Fibroblast of pulmonary artery (primary cell): ENCODE measurements around the gene PSME3IP1.

Experiments
- DNase-seq: peaks from one replicate; pipeline ENCODE4 v3.0.0-alpha.2; 2010; ENCODE audit warnings: low read depth
- H3K4me3 ChIP-seq: replicated peaks from 2 replicates; pipeline ENCODE4 v1.5.1; 2011; ENCODE audit warnings: low read depth, mild to moderate bottlenecking, control low read depth, low read length, moderate library complexity
- TF ChIP-seq, protein P1 (sequence below): IDR thresholded peaks from 2 replicates; pipeline ENCODE4 v1.5.1; 2011; ENCODE audit warnings: mild to moderate bottlenecking, control low read depth, low read length, inconsistent platforms; ENCODE audit errors: missing control alignments

Gene PSME3IP1, protein sequence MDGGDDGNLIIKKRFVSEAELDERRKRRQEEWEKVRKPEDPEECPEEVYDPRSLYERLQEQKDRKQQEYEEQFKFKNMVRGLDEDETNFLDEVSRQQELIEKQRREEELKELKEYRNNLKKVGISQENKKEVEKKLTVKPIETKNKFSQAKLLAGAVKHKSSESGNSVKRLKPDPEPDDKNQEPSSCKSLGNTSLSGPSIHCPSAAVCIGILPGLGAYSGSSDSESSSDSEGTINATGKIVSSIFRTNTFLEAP

GRCh38 chr16:57185945-57186871 lies at the start of gene PSME3IP1, which contains the start of gene RSPRY1:
TSS of gene PSME3IP1 (minus strand) at chr16:57186039. CDS start at chr16:57173854, 12,185 bp downstream.
TSS of gene RSPRY1 (plus strand) at chr16:57186329. CDS start at chr16:57204659, 18,330 bp downstream.
- DNase-seq = peak; percentile 100
- peak within 1 kb of the TSS; percentile 70 for H3K4me3 ChIP-seq
- TF ChIP-seq, protein P1, sequence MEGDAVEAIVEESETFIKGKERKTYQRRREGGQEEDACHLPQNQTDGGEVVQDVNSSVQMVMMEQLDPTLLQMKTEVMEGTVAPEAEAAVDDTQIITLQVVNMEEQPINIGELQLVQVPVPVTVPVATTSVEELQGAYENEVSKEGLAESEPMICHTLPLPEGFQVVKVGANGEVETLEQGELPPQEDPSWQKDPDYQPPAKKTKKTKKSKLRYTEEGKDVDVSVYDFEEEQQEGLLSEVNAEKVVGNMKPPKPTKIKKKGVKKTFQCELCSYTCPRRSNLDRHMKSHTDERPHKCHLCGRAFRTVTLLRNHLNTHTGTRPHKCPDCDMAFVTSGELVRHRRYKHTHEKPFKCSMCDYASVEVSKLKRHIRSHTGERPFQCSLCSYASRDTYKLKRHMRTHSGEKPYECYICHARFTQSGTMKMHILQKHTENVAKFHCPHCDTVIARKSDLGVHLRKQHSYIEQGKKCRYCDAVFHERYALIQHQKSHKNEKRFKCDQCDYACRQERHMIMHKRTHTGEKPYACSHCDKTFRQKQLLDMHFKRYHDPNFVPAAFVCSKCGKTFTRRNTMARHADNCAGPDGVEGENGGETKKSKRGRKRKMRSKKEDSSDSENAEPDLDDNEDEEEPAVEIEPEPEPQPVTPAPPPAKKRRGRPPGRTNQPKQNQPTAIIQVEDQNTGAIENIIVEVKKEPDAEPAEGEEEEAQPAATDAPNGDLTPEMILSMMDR = no peak

- H3K4me3 ChIP-seq = no peak overlapping the region
- DNase-seq = peak; percentile 36
- TF ChIP-seq, protein P1 = no peak
Observed at GRCh38 chr16:57235128-57236021, 49.5 kb upstream of the PSME3IP1 start.

- H3K4me3 ChIP-seq = no peak overlapping the region
- TF ChIP-seq, protein P1 = no peak
- no peak for DNase-seq
Observed at GRCh38 chr16:57234707-57235092, 48.9 kb upstream of the PSME3IP1 start.

DNA sequence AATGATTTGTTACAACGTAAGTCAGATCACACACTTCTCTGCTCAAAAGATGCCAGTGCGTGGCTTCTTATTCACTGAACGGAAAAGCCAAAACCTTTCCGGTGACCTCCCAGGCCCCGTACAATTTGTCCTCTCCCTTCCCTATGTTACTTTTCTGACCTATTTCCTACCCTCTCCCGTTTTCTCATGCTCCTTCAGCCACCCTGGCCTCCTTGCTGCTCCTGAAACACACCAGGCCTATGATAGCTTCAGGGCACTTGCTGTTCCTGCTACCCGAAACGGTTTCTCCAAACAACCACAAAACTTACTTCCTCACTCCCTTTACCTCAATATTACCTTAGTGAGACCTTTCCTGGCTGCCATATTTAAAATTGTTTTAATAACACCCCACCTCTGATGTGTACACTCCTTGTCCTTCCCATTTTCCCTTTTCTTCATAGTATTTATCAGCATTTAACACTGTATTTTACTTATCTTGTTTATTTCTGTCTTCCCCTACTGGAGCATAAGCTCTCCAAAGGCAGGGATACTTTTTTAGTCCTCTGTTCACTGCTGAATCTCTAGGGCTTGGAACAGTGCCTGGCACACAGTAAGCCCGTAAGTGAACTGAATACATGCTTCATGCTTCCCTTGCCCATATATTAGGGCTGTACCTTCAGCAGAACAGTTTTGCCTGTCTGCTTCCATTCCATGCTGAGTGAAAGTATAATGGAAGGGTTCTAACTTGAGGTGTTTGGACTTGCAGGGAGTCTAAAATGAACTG lies 48.3 kb upstream of the PSME3IP1 start:
- TF ChIP-seq, protein P1 = no peak
- H3K4me3 ChIP-seq = no peak overlapping the region
- no peak for DNase-seq

GRCh38 chr16:57231821-57232350 lies 46.0 kb upstream of the PSME3IP1 start:
- no peak for DNase-seq
- no peak overlapping the region for H3K4me3 ChIP-seq
- TF ChIP-seq, protein P1 = no peak
